Measurements from ENCODE around the gene MID1. TPM values are rescaled to one million over a fixed set of nuclear protein-coding genes. Genes with fewer than 3 reads are reported as not detected.

The MID1 gene
- total and polyA plus RNA-seq, 2 donors from 2014 or later: 5.3 to 54.1 TPM

DNA sequence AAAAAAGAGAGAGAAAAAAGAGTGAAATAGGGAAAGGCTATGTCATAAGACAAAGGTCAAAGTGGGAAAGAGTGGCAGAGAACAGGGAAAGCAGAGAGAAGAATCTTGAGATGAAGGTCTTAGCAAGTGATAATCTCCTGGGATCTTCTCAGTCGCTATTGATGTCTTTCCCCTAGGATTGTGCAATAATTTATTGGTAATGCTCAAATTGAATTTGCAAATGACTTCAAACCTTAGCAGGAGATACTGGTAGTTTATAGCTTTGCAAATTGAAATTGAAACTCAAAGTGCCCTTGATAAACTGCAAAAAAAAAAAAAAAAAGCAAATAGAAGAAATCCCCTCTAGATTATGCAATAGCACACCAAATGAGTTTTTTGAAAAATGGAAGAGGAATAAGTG is 45.7 kb upstream of the MID1 start:
- no peak for DNase-seq
- Histone ChIP-seq H3K9ac (ENCODE audit: low read length in 3 of 3) (no peak overlapping the region), H3K4me3 (ENCODE audit: low read length in 3 of 3) (no peak overlapping the region), H3K27ac (ENCODE audit: low read depth in 2 of 2, low read length in 2 of 2) (no peak overlapping the region), H3K36me3 (ENCODE audit: control insufficient read depth in 2 of 3, insufficient read depth in 3 of 3, low read length in 3 of 3) (no peaks in the 10 kb centered on the region), H3K27me3 (ENCODE audit: control insufficient read depth, insufficient read depth, low read length) (no peaks in the 10 kb centered on the region), H3K9me3 (ENCODE audit: control insufficient read depth in 2 of 3, insufficient read depth in 1 of 3, low read length in 3 of 3) (no peaks in the 10 kb centered on the region), H3K4me1 (ENCODE audit: control insufficient read depth in 2 of 3, insufficient read depth in 2 of 3, low read depth in 1 of 3, low read length in 3 of 3) (no peaks in the 10 kb centered on the region)
- no peak for FAIRE-seq
- intact Hi-C loops (cut with DNase I): no loop called here
- TF ChIP-seq, protein P1, sequence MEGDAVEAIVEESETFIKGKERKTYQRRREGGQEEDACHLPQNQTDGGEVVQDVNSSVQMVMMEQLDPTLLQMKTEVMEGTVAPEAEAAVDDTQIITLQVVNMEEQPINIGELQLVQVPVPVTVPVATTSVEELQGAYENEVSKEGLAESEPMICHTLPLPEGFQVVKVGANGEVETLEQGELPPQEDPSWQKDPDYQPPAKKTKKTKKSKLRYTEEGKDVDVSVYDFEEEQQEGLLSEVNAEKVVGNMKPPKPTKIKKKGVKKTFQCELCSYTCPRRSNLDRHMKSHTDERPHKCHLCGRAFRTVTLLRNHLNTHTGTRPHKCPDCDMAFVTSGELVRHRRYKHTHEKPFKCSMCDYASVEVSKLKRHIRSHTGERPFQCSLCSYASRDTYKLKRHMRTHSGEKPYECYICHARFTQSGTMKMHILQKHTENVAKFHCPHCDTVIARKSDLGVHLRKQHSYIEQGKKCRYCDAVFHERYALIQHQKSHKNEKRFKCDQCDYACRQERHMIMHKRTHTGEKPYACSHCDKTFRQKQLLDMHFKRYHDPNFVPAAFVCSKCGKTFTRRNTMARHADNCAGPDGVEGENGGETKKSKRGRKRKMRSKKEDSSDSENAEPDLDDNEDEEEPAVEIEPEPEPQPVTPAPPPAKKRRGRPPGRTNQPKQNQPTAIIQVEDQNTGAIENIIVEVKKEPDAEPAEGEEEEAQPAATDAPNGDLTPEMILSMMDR (IDR thresholded peaks at IDR 0.05; ENCODE audit: borderline replicate concordance, extremely low read depth, insufficient read depth): no peak

DNA sequence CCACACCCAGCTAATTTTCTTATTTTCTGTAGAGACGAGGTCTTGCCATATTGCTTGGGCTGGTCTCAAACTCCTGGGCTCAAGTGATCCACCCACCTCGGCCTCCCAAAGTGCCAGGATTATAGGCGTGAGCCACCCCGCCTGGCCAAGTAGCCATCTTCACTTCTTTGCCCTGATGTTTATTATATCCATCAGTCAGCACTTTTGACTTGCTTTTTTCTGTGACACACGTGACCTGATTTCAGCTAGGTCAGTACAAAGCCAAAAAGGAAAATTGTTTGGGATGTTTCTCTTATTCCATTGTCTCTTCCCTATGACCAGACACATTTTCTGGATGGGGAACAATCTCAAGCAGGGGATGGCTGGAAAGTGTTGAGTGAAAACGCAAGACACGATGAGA is 45.3 kb upstream of the MID1 start:
- intact Hi-C loops (cut with DNase I): no loop called here
- Histone ChIP-seq H3K4me1 (ENCODE audit: control insufficient read depth in 2 of 3, insufficient read depth in 2 of 3, low read depth in 1 of 3, low read length in 3 of 3) (no peaks in the 10 kb centered on the region), H3K36me3 (ENCODE audit: control insufficient read depth in 2 of 3, insufficient read depth in 3 of 3, low read length in 3 of 3) (no peaks in the 10 kb centered on the region), H3K4me3 (ENCODE audit: low read length in 3 of 3) (no peak overlapping the region), H3K27me3 (ENCODE audit: control insufficient read depth, insufficient read depth, low read length) (no peaks in the 10 kb centered on the region), H3K9me3 (ENCODE audit: control insufficient read depth in 2 of 3, insufficient read depth in 1 of 3, low read length in 3 of 3) (no peaks in the 10 kb centered on the region), H3K9ac (ENCODE audit: low read length in 3 of 3) (no peak overlapping the region), H3K27ac (ENCODE audit: low read depth in 2 of 2, low read length in 2 of 2) (no peak overlapping the region)
- FAIRE-seq: no peak
- DNase-seq: no peak
- TF ChIP-seq, protein P1 (IDR thresholded peaks at IDR 0.05; ENCODE audit: borderline replicate concordance, extremely low read depth, insufficient read depth): no peak

DNA sequence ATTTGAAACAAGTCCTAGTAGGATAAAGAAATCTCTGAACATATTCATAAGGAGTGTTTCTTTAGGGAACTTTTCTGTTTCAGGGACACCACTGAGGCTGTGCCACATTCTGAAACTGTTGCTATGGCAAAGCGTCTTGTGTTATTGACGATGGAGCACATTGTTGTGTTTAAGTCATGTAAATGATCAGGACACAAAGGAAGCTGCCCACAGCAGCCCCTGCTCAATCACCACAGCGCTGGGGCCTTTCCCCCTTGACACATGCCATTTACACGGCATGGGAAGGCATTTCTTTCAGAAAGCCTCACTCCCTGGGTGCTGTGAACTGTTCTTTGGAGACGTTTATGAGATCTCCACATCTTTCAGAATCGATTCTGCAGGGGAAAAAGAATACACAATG is 39.8 kb upstream of the MID1 start:
- no peaks in the 10 kb centered on the region for H3K9me3 ChIP-seq (ENCODE audit: control insufficient read depth in 2 of 3, insufficient read depth in 1 of 3, low read length in 3 of 3)
- H3K27ac ChIP-seq (ENCODE audit: low read depth in 2 of 2, low read length in 2 of 2): no peak overlapping the region
- no peaks in the 10 kb centered on the region for H3K4me1 ChIP-seq (ENCODE audit: control insufficient read depth in 2 of 3, insufficient read depth in 2 of 3, low read depth in 1 of 3, low read length in 3 of 3)
- TF ChIP-seq, protein P1 (IDR thresholded peaks at IDR 0.05; ENCODE audit: borderline replicate concordance, extremely low read depth, insufficient read depth): no peak
- H3K36me3 ChIP-seq (ENCODE audit: control insufficient read depth in 2 of 3, insufficient read depth in 3 of 3, low read length in 3 of 3): no peaks in the 10 kb centered on the region
- H3K4me3 ChIP-seq (ENCODE audit: low read length in 3 of 3): no peak overlapping the region
- DNase-seq (no peak), FAIRE-seq (no peak)
- no peak overlapping the region for H3K9ac ChIP-seq (ENCODE audit: low read length in 3 of 3)
- no peaks in the 10 kb centered on the region for H3K27me3 ChIP-seq (ENCODE audit: control insufficient read depth, insufficient read depth, low read length)
- intact Hi-C loops (cut with DNase I): no loop called here

DNA sequence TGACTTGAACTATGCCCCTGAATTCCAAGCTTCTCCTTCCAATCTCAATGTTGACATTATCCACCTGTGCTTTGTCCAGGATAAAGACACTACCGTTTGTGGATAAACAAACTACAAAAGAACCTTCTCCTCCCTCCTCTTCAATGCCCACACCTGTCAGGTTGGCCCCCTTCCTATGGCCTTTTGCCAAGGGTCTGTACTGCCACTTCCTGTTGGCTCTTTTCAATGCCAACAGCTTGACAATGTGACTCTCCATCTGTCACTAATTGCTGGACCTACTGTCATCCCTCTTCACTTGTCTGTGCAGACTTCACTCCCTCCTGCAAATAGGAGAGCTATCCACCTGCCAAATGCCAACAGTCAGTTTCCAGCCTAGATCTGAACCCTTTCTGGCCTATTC is 35.8 kb upstream of the MID1 start:
- H3K4me1 ChIP-seq (ENCODE audit: control insufficient read depth in 2 of 3, insufficient read depth in 2 of 3, low read depth in 1 of 3, low read length in 3 of 3): no peaks in the 10 kb centered on the region
- H3K27me3 ChIP-seq (ENCODE audit: control insufficient read depth, insufficient read depth, low read length): no peaks in the 10 kb centered on the region
- no peaks in the 10 kb centered on the region for H3K36me3 ChIP-seq (ENCODE audit: control insufficient read depth in 2 of 3, insufficient read depth in 3 of 3, low read length in 3 of 3)
- TF ChIP-seq, protein P1 (IDR thresholded peaks at IDR 0.05; ENCODE audit: borderline replicate concordance, extremely low read depth, insufficient read depth): no peak
- no peak for FAIRE-seq
- no peaks in the 10 kb centered on the region for H3K9me3 ChIP-seq (ENCODE audit: control insufficient read depth in 2 of 3, insufficient read depth in 1 of 3, low read length in 3 of 3)
- intact Hi-C loops (cut with DNase I): no loop called here
- H3K4me3 ChIP-seq (ENCODE audit: low read length in 3 of 3): no peak overlapping the region
- H3K27ac ChIP-seq (ENCODE audit: low read depth in 2 of 2, low read length in 2 of 2): no peak overlapping the region
- no peak overlapping the region for H3K9ac ChIP-seq (ENCODE audit: low read length in 3 of 3)
- DNase-seq: no peak
